ENCODE data around the gene RASL10B. TPM values are rescaled to one million over a fixed set of nuclear protein-coding genes. Genes with fewer than 3 reads are reported as not detected.

The RASL10B gene
- total RNA-seq, 4 donors from 2014 or later: 28.2 to 54.8 (median 40.3) TPM

- TF ChIP-seq CTCF (IDR thresholded peaks at IDR 0.05; ENCODE audit: low read depth): no peak
Observed at GRCh38 chr17:35748979-35749378, 17.5 kb downstream of the RASL10B start.

- no peak for TF ChIP-seq CTCF (IDR thresholded peaks at IDR 0.05; ENCODE audit: low read depth)
Observed at GRCh38 chr17:35749560-35750412, 18.3 kb downstream of the RASL10B start.

GRCh38 chr17:35750526-35751395 lies 19.3 kb downstream of the RASL10B start:
- TF ChIP-seq CTCF (IDR thresholded peaks at IDR 0.05; ENCODE audit: low read depth): no peak

GRCh38 chr17:35752471-35752870 lies 21.0 kb downstream of the RASL10B start:
- TF ChIP-seq CTCF (IDR thresholded peaks at IDR 0.05; ENCODE audit: low read depth): no peak

GRCh38 chr17:35752945-35753764 lies 21.7 kb downstream of the RASL10B start, which contains the start of gene GAS2L2:
Gene GAS2L2 (minus strand): TSS chr17:35753239. CDS start chr17:35752850, 389 bp downstream.
- TF ChIP-seq CTCF (IDR thresholded peaks at IDR 0.05; ENCODE audit: low read depth): no peak

GRCh38 chr17:35757243-35757642 lies 25.8 kb downstream of the RASL10B start:
- TF ChIP-seq CTCF (IDR thresholded peaks at IDR 0.05; ENCODE audit: low read depth): no peak
